GM12864 (cell line): ENCODE data around the gene MAST4.
A peak's percentile ranks its signal among the peaks of the same experiment; 100 is the strongest.

Experiments
- DNase-seq: peaks from one replicate; pipeline ENCODE4 v3.0.0-alpha.2; 2011; ENCODE audit warnings: low read depth
- H3K4me3 ChIP-seq: 2 replicates; pipeline ENCODE4 v1.5.1; 2011; ENCODE audit warnings: mild to moderate bottlenecking, low read depth, low read length, control low read depth
- CTCF ChIP-seq: IDR thresholded peaks from 2 replicates; pipeline ENCODE4 v1.5.1; 2011; ENCODE audit warnings: low read depth, mild to moderate bottlenecking, moderate library complexity, low read length, control low read depth, inconsistent platforms; ENCODE audit errors: missing control alignments

Gene MAST4

GRCh38 chr5:66828548-66829357, 232.6 kb downstream of the MAST4 start:
- no peak for DNase-seq
- no peak overlapping the region; the same call in 1 of the 2 replicates for H3K4me3 ChIP-seq
- no peak for TF ChIP-seq CTCF

GRCh38 chr5:66829358-66829674, 233.1 kb downstream of the MAST4 start:
- TF ChIP-seq CTCF = no peak
- no peak for DNase-seq
- no peak overlapping the region; the same call in 1 of the 2 replicates for H3K4me3 ChIP-seq

DNA sequence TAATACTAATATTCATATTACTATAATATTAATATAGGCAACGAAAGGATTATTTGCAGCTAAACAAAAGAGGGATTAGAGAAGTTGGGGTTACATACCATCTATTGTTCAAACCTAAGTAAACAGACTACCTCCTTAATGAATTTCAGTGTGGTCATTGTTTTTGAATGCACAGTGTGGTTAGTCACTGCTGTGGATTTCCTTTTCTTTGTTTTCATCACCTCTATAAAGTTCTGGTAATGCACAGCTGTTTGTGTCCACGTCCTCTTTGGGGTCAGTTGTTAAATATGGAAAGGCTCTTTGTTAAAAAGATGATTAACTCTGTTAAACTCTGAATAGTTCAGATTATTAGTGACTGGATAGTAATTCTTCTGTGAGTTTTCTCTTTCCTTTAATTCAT, 233.6 kb downstream of the MAST4 start:
- no peak overlapping the region for H3K4me3 ChIP-seq
- DNase-seq = no peak
- TF ChIP-seq CTCF = no peak

GRCh38 chr5:66830636-66831035, 234.4 kb downstream of the MAST4 start:
- no peak for TF ChIP-seq CTCF
- no peak overlapping the region for H3K4me3 ChIP-seq
- DNase-seq = no peak

- TF ChIP-seq CTCF = no peak
Observed at GRCh38 chr5:66839636-66840185, 243.5 kb downstream of the MAST4 start.

GRCh38 chr5:66840511-66841013, 244.4 kb downstream of the MAST4 start:
- TF ChIP-seq CTCF = no peak
- H3K4me3 ChIP-seq = no peak overlapping the region
- peak; percentile 86 for DNase-seq

More at GRCh38 chr5:66839636-66840185, 243.5 kb downstream of the MAST4 start:
- H3K4me3 ChIP-seq = no peak overlapping the region
- no peak for DNase-seq
